Breast epithelium (tissue), 3 donors: ENCODE measurements around the gene COL26A1.

Source experiments
- POLR2A ChIP-seq: fragments of 450-650 bp; IDR thresholded peaks from one replicate; pipeline ENCODE4 v1.6.1; 2016; ENCODE audit warnings: antibody characterized with exemption, mild to moderate bottlenecking, moderate library complexity
- TF ChIP-seq, protein P1 (sequence below), 3 donors: fragments of 450-650 bp; IDR thresholded peaks; one replicate each; pipeline ENCODE4 v1.5.1; 2016 to 2017; ENCODE audit warnings: antibody characterized with exemption in 3 of 3, mild to moderate bottlenecking in 3 of 3, moderate library complexity in 3 of 3

DNA sequence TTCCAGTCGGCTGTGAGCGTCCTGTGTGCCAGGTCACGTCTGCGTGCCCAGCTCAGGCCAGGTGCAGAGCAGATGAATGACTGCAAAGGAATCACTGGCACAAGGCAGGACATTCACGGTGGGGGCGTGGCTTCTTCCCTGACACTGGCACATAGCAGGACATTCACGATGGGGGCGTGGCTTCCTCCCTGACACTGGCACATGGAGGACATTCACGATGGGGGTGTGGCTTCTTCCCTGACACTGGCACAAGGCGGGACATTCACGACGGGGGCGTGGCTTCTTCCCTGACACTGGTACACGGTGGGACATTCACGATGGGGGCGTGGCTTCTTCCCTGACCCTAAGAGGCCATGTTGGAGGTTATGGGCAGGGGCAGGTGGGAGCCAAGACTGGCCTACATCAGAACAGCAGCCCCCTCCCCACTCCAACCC is 202.1 kb downstream of the COL26A1 start:
- TF ChIP-seq, protein P1, sequence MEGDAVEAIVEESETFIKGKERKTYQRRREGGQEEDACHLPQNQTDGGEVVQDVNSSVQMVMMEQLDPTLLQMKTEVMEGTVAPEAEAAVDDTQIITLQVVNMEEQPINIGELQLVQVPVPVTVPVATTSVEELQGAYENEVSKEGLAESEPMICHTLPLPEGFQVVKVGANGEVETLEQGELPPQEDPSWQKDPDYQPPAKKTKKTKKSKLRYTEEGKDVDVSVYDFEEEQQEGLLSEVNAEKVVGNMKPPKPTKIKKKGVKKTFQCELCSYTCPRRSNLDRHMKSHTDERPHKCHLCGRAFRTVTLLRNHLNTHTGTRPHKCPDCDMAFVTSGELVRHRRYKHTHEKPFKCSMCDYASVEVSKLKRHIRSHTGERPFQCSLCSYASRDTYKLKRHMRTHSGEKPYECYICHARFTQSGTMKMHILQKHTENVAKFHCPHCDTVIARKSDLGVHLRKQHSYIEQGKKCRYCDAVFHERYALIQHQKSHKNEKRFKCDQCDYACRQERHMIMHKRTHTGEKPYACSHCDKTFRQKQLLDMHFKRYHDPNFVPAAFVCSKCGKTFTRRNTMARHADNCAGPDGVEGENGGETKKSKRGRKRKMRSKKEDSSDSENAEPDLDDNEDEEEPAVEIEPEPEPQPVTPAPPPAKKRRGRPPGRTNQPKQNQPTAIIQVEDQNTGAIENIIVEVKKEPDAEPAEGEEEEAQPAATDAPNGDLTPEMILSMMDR (IDR thresholded peaks at IDR 0.05) = no peak
- TF ChIP-seq POLR2A = no peak
